NCI-H82 (cell line): ENCODE results near the gene CEP162.
"Not testable (repeated sequence)": the region's sequence is repeated elsewhere in the genome, so short reads cannot be mapped to it uniquely, and the experiment has no call there.

ENCODE experiments used
- DNase-seq: peaks from one replicate; lab custom pipeline; 2025; lab: John Stamatoyannopoulos, UW

Gene CEP162

DNA sequence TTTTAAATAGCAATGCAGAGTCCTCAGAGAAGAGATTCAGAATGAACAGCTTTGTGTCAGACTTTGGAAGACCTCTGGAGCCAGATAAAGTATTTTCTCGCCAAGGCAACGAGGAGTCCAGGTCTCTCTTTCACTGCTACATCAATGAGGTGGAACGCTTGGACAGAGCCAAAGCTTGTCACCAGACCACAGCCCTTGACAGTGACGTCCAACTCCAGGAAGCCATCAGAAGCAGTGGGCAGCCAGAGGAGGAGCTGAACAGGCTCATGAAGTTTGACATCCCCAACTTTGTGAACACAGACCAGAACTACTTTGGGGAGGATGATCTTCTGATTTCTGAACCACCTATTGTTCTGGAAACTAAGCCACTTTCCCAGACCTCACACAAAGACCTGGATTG lies 138.4 kb downstream of the CEP162 start:
- no peak for DNase-seq

DNA sequence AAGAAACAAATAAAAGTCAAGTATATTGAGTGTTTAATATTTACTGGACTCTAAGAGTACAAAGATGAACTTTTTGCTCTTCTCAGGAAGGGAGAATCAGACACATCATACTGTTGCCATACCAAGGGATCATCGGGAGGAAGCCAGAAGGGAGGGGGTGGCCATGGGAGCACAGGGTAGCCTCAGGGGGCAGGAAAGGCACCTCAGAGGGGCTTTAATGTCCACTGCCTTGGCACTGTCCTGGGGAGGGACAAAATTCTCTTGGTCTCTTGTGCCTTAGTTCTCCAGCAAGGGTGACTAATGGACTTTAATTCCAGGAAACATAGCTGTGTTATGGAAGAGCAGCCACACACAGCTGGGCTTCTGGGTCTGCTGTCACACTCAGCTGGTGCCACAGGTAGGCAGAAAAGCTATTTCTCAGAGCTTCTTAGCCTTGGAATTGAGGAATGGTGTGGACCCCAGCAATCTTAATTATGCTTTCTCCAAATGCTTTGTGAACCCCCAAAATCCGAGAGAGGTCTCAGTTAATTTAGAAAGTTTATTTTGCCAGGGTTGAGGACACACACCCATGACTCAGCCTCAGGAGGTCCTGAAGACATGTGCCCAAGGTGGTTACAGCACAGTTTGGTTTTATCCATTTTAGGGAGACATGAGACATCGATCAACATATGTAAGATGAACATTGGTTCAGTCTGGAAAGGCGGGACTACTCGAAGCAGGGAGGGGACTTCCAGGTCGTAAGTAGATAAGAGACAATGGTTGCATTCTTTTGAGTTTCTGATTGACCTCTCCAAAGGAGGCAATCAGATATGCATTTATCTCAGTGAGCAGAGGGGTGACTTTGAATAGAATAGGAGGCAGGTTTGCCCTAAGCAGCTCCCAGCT lies 140.7 kb downstream of the CEP162 start:
- no peak for DNase-seq

DNA sequence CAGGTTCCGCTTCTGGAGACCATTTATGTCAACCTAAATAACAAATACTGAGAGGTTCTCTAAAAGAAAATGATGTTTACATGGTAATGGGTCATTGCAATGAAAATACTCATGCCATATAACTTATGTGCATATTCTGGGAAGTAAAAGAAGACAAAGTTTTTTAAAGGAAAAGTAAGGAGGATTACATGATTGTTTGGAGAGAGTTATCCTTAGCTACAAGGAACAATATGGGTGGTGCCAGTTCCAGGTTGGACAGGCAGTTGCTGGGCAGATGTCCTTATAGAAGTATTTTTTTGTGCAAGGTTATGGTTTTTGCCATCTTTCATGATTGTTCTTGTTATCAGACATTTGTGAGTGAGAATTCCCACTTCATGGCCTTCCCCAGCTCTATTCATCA lies 141.4 kb downstream of the CEP162 start:
- DNase-seq: no peak

DNA sequence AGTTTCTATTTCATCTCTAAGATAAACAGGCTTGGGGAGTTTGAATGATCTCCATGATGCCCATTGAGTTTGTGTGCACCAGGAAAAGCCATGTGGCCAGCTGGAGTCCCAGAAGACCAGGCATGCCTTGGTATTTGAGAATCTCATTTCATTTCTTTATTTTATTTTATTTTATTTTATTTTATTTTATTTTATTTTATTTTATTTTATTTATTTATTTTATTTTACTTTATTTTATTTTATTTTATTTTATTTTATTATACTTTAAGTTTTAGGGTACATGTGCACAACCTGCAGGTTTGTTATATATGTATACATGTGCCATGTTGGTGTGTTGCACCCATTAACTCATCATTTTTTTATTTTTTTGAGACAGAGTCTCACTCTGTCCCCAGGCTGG lies 142.7 kb downstream of the CEP162 start:
- not testable (repeated sequence) for DNase-seq

DNA sequence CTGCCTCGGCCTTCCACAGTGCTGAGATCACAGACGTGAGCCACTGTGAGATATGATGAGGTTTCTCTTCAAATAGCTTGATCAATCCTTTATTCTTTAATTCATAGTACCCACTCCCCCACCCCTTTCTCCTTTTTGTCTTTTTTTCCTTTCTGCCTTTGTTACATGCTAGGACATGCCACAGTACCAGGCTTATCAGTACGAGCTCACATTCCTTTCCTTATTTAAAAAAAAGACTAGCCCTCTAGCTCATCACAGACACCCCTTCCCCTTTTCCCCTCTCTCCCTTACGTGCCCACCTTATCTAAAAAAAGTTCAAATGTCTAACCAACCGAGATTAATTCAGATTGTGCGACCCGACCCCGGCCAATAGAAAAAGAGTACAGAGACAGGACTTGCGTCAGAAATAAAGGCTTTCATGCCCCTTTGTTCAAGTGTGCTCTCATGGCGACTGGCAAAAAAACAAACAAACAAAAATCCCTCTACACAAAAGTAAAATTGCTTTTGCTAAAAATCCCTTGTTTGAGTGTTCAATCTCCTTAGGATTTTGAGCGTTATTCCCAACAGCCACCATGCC lies 144.7 kb downstream of the CEP162 start:
- DNase-seq: no peak

DNA sequence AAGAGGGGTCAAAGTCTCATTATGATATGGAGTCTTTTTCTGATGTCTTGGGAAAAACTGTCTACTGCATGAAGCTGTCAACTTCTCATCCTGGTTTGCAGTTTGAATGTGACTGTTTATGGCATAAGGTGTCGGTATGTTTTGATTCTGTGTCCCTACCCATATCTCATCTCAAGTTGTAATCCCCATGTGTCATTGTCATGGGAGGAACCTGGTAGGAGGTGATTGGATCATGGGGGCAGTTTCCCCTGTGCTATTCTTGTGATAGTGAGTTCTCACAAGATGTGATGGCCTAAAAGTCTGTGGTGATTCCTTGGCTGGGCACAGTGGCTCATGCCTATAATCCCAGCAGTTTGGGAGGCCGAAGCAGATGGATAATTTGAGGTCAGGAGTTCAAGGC lies 146.2 kb downstream of the CEP162 start:
- no peak for DNase-seq

DNA sequence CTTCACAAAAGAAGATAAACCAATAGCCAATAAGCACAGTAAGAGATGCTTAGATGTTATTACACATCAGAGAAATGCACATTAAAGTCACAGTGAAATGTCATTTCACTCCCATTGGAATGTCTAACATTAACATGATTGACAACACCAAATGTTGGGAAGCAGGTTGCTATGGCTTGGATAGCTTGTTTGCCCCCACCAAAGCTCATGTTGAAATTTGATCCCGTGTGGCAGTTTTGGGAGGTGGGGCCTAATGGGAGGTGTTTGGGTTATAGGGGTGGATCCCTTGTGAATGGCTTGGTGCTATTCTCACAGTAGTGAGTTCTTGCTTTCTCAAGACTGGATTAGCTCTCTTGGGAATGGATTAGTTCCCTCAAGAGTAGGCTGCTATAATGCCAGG lies 149.1 kb downstream of the CEP162 start:
- peak; percentile 43 for DNase-seq

DNA sequence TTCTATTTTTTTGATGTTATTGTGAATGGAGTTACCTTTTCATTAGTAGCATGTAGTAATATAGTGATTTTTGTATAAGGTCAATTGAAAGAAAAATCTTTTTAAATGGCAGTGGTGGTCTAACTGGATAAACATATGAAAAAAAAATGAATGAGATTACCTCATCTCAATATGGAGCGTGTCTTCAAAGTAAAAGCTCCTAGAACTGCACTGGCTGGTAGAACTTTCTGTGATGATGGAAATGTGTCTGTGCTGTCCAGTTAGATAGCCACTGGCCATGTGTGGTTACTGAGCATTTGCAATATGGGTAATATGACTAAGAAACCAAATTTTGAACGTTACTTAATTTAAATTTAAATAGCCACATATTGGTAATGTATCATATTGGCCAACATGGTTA lies 149.8 kb downstream of the CEP162 start:
- no peak for DNase-seq

DNA sequence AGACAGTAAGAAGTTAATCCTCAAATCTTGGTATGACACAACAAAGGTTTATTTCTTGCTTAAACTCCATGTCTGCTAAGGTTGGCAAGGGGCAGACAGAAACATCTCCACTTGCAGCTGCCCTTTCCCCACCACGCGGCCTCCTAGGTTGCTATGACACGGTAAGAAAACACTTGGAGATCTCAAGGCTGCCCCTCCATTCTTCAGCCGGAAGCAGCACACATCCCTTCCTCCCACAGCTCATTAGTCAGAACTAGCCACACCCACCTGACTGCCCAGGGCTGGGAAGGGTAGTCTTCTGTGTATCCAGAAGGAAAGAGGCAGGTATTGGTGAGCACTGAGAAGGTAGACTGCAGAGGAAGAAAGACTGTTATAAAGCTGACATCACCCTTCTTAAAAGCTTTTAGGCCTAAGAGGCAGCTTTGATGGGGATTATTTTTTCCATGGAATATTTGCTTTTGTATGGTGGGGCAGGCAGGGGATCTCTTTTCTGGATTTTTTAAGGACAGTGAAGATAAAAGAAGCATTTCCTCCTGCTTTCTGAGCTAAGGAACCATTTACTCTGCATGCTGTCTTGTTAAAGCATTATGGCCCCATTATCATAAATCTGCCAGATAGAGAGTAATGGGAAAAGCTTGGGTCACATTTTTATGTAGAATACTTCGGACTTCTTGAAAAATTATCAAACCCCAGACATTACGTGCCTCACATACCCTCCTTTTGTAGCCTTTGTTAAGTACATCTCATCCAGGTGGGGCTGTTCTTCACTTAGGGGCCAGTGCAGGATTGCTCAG lies 152.3 kb downstream of the CEP162 start:
- DNase-seq: peak; percentile 57
